DMS 273 (cell line): ENCODE measurements around the gene FAM227B.
"Not testable (repeated sequence)": the region's sequence is repeated elsewhere in the genome, so short reads cannot be mapped to it uniquely, and the experiment has no call there.

Experiments used
- DNase-seq: peaks from one replicate; lab custom pipeline; 2025; ENCODE audit not compliant: unreplicated experiment; lab: John Stamatoyannopoulos, UW

Gene FAM227B

DNA sequence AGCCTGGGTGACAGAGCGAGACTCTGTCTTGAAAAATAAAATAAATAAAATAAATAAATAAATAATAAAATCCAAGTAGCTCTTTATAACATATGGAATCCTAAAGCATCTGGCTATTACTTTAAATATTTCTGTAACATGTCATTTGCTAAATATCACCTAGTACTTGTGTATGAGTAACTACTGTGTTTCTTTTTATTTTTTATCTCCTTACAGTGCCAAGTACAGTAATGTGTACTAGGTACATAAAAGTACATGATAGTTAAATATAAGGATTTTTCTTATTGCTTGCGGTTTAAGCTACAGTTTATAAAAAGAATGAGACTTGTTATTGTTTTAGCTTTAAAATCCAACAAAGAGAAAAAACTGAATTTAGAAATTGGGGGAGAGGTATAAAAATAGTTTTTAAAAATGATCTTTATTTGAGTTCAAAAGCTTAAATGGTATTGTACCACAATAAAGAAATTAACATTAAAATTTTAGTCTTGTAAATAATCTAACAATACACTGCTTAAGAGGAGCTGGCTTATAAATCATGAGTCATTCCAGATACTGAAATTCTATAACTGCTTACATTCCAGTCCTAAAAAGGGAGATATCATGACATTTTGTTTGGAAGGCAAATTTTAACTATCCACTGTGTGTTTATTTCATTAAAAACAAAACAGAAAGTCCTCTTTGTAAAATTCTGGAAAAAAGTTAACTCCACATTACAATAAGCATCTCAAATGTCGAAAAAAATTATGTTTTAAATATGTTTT is 124.4 kb downstream of the FAM227B start:
- no peak for DNase-seq

DNA sequence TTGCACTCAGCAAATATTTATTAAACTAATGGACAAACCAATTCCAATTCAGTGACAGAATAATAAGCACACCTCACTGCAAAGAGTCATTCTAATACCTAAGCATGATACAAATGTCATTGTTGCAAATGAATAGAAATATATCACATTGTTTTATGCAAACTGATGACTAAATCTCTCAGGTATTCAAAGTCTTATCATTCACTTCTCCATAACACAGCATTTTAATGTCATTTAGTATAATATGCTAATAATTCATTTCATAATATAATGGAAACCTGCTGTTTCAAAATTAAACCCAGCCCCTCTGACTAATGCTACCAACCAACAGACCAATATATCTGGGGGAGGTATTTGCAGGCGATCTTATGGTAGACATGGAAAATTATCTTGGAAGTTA is 125.8 kb downstream of the FAM227B start:
- no peak for DNase-seq

DNA sequence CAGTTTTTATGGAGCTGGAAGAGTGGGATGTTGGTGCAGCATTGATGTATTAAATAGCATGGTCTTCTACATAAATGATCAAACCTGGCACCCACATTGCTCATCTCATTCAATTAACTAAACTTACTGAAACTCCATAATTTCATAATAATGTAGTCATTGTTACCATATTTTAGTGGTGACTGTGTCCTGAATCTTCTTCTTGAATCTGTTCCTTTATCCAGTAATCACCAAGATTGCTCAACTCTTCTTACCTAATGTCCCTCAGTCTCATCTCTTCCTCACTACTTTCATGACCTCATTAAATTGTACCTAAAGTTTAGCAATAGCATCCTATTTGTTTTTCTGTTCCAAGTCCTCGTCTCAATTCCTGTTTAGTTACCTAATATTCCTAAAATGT is 127.8 kb downstream of the FAM227B start:
- no peak for DNase-seq

DNA sequence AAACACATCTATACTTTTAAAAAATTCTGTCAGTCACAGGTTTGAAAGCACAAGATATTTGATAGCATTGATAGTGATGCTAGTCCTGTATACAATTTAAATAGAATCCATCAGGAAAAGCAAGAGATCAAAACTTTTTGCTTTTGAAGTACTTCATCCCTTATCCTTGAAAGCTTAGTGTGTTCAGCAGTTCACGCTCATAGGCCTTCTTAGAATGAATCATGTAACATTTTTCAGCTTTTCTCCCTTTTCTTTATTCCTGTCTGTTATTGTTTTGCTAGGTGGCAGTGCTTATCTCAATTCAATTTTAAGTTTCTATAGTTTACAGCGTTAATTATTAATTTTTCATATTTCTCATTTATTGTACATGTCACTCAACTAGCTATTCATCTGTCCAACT is 128.5 kb downstream of the FAM227B start:
- no peak for DNase-seq

DNA sequence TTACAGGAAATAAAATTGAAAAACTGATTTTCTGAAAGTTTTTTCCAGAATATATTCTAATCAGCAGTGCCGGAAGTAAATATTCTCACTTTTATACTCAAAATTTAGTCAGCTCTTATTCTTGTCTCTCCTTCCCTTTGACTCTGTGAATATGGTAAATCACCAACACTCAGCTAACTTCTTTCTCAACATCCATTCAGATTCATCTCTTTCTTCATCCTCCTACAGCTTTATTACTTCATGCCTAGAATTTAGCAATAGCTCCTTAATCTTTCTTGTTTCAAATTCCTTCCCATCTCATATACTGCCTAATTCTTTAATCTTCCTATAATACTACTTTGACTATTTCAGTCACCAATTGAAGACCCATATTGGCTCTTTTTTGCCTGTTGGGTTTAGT is 129.7 kb downstream of the FAM227B start:
- no peak for DNase-seq

DNA sequence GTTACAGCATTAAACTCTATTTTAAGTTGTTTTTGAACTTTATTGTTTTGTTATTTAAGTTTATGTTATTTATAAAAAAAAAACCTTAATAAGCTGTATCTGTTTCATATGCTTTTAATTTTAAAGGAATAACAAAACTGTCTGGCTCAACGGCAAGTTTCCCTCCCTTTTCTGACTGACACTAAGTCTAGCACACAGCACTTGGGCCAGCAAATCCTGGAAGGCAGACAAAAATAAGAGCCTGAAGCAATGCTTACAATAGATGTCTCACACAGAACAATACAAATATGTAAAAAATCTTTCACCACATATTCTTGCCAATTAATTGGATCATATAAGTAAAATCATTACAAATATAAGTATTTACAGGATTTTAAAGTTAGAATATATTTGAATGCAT is 135.2 kb downstream of the FAM227B start:
- DNase-seq = not testable (repeated sequence)

DNA sequence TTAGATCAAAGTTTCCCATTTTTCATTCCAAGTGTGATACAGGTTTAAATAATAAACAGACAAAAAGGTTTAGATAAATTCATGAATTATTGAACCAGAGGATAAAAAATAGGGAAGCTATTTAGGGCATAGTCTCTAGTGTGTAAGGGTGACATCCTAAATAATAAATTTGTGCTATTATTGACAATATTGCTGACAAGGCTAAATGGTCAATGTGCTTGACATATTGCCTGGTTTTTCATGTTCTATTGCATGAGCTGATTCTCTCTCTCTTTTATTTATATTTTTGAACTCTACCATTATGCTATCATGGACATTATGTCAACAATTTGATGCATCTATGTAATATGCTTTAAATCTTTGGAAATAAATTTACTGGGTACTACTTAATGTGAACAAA is 141.6 kb downstream of the FAM227B start:
- DNase-seq = not testable (repeated sequence)

DNA sequence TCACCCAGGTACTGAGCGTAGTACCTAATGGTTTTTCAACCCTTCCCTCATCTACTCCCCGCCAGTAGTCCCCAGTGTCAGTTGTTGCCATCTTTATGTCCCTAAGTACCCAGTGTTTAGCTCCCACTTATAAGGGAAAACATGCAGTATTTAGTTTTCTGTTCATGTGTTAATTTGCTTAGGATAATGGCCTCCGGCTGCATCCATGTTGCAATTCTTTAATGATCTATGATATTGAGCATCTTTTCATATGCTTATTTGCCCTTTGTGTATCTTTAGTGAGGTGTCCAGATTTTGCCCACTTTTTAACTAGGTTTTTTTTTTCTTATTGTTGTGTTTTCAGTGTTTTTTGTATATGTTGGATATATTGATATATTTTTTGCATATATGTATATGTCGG is 142.6 kb downstream of the FAM227B start:
- not testable (repeated sequence) for DNase-seq

DNA sequence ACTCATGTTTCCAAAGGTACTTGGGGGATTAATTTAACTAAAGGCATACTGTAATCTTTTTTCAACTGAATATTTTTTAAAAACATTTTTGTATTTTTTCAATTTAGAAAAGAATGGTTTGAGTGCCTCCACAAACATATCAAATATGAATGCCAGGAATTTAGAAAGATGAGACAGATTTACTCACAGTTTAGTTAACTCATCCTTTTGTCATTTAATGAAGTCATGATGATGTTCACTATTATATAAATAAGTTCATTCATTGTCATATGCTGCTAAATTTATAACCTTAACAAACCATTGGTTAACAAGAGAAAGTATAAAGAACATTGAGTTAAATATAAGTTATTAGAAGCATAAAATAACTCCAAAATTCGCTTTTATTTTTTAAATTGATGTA is 147.6 kb downstream of the FAM227B start:
- no peak for DNase-seq

DNA sequence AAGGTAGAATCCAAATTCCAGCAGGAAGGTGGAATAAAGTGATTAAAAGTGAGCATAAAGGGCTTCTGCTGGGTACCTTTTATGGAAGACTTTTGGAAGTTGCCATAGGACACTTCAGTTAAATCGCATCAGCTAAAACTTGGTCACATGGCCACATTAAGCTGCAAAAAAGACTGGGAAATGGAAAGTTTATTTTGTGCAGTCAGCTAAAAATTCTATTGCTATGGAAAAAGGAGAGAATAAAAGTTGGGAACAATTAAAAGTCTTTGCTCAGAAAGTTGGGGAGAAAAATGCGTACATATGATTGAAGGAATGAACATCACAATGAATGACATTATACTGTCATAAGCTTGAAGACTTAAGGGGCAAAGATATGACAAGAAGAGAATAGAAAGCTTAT is 148.3 kb downstream of the FAM227B start:
- DNase-seq = no peak

DNA sequence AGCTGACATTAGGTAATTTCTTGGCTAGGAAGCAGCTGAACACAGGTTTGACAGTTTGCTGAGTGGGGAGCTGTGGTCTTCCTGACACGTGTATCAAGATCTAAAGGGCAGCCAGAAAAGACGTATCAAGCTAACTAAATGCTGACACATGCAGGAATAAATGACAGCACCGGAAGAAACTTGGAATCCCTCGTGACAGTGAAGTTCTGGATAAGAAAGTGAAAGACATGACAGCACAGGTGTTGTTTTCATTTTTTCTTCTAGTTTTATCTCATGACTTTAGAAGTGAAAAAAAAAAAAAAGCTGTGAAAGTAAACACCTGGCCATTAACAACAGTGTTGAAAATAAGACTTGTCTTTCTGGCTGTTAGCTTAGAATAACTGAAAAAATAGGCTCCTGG is 148.9 kb downstream of the FAM227B start:
- no peak for DNase-seq

DNA sequence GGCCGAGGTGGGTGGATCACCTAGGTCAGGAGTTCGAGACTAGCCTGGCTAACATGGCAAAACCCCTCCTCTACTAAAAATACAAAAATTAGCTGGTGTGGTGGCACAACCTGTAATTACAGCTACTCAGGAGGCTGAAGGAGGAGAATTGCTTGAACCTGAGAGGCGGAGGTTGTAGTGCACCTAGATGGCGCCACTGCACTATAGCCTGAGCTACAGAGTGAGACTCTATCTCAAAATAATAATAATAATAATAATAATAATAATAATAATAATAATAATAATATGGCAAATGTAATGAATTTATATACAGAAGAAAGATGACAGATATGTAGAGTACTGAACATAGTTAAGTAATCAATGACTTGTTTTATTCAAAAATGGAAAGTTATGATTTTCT is 149.4 kb downstream of the FAM227B start:
- DNase-seq = peak; percentile 1

DNA sequence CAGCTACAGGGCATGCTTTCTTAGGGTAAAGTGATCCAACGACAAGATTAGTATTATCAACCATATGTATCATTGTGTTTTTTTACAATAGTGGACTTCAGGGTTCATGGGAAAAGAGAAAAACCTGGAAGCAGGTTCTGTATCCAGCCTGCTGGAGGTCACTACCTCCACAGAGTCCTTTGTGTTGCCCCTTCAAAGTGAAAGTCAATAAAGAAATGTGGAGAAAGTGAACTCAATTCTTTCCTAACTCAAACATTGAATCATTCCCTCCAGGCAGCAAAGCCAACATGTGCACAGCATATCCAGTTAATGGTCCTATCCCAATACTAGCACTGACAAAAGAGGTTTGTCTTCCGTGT is 152.2 kb downstream of the FAM227B start:
- no peak for DNase-seq

DNA sequence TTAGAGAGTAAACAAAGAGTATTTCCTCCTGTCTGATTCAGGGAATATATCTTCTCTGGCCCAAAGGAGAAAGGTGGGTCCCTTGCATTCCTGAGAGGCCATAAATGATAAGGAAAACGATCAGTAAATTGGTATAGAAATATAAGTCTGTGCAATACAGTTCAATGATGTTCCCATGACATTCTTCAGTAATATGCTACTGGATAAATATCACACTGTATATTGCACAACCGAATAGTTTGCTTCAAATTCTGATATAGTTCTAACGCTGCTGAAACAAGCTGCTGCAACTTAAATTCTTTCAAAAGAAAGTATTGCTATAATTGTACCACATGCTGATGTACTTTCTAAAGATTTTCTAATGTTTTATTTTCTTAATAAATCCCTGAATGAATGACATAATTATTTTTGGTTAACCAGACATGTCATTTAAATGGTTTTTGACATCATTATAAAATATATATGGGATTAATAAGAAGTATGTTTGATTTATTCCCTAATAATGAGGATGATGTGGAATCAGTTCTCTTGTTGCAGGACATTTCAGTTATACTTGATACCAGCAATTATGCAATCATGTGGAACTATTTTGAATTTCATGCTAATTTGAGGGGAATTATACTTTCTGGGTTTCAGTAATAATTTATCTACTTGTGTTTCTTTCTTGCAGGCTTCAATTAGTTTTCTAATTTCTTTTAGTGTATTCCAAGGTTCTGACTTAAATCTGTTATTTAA is 152.7 kb downstream of the FAM227B start:
- DNase-seq = no peak

DNA sequence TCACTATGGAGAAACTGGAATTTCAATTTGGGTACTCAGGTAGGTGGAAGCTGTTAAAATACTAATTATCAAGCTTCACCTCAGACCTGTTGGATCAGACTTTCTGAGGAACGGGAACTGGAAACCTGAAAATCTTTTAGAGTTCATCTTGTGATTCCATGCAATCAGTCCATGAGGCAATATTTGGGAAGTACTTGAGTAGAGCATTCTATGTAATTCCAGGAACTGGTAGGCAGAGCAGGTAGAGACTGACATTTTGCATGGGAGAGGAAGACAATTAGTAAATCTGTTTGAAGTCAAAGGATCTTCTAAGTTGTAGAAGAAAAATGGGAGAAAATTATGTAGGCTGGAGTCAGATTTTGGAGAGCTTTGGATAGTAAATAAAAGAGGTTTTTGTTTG is 154.5 kb downstream of the FAM227B start:
- DNase-seq = no peak

DNA sequence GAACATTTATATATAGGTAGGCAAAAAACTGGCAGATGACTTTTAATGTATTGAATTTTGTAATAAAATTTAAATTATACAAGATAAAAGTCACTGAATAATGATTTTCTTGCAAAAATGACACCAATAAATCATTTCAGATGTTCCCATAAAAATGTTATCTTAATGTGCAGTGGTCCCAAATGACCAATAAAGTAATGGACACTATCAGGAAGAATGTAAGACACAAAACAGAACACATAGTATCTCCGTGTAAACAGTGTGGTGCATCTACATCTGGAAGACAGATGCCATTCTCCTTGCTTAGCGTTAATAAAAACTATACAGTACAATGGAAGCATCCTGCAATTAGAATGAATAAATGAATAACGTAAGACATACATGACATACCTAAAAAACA is 156.1 kb downstream of the FAM227B start:
- DNase-seq = no peak

DNA sequence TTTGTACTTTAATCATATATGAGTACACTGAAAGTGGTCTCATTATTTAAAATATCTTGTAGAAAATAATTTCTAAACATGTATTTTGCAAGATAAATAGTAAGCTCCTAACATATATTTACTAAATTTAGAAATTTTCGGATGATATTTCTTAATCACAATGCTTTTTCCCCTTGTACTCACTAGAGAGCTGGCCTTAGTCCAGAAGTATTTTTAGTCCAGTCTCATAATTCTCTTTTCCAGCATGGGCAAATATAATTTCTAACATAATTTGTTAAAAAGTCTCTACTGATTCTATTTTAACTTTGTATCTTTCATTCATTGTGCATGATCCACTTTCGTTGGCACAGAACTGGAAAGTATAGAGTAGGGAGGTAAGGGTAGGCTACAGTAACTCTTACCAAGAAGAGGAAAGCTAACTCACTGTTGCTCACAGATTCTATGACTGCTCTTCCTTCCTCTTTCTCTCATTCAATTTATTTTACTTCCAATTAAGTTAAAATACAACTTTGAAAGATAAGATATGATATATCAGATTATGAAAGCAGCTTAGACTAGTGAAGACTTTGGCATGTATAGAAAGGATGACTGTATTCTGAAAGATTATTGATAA is 158.3 kb downstream of the FAM227B start:
- DNase-seq = no peak

DNA sequence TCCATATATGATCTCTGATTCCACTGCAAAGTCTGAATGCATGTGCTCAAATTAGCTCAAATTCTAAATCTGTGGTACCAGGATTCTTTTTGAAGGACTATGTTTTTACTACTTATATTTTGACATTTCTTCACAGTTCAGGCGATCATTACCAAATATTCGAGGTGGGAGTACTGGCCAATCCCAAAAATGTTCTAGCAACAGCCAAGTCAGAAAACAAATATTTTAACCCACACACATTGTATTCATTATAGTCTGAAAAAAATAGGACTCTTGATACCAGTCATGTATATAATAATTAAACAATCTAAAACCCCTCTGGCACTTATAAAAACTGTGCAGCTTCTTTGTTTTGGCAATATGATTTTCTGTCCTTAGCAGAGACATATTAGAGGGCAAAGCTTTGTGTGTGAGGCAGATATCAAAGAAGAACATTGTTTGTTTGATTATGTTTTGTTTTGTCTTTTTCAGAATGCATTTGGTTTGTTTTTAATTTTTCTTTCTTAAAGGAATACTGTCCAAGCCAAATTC is 160.1 kb downstream of the FAM227B start:
- no peak for DNase-seq

DNA sequence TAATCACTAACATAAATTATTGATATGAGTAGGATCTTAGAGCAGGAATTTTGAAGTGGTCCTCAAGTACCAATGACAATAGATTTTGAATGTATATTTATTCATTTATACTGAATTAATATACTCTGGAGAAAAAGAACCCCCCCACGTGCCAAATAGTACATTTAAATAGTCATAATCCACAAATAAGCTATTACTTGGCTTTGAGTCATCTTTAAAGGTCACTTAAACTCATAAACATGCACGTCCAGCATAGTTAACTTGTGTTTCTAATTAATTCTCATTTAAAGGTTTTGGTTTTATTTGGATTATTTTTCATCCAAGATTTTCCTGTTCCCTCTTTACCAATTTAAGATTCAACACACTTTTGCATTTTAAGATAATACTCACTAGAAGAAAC is 162.5 kb downstream of the FAM227B start:
- no peak for DNase-seq

DNA sequence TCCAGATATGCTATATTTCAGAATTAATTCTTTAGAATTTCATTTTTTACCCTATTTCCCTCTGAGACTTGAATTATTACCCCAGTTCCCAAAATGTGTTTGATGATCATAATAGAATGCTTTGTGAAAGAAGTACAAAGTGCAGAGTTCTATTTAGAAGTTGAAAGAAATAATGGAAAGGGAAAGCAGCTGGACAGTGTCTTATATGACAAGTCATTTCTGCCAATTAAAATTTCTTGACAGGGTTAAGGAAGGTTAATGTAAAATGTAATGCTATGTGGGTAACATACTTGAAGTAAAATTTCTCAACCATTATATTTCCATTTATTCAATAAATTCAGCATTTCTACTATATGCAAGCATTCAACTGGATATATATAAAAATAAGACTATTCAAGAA is 164.5 kb downstream of the FAM227B start:
- DNase-seq = no peak

DNA sequence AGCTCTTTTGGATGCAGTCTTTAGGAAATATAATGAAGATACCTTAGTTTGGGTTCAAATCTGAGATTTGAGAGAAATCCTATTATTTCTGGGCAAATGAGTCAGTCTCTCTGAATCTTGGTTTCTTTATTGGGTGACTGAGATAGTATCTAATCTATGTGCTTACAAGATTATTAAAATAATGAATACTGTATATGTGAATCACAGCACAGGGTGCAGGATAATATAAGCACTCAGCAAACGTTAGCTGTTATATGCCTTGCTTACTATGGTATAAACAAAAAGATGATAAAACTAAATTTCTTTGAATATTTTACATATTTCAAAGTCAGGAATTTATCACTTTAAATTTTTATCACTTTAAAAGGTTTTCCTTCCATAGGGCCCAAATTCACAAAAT is 168.0 kb downstream of the FAM227B start:
- DNase-seq = no peak

DNA sequence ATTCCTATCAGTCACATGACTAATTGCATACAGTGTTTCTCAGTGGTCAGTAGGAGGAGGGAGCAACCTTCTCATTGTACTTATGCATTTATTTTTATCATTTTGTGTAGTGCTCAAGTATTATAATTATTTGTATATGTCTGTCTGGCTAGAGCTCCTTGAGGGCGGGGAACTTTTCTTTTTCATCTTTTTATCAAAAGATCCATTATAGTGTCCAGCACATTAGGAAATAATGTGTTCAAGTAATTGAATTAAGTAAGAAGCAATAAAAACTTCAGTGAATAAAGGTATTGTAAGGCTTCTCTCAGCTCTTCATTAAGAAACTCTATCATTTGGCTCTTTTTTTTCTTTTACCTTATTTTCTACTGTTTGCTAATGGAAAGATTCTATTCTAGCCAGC is 178.8 kb downstream of the FAM227B start:
- no peak for DNase-seq
